GM19372 (cell line): ENCODE data around the gene A1BG.
"Not testable (repeated sequence)": the region's sequence is repeated elsewhere in the genome, so short reads cannot be mapped to it uniquely, and the experiment has no call there.

ENCODE experiments used
- ATAC-seq: cut with Tn5 transposase; IDR thresholded peaks from one replicate; pipeline ENCODE4 v1.9.1; 2021; ENCODE audit warnings: mild to moderate bottlenecking, low read depth, moderate library complexity; ENCODE audit not compliant: unreplicated experiment

Gene A1BG

GRCh38 chr19:58386576-58387337 lies 33.5 kb upstream of the A1BG start, which contains the start of gene RPS5:
Gene RPS5, plus strand, starts transcription at chr19:58387269. Its CDS starts 869 bp downstream, at chr19:58388138.
- peak; percentile 81 for ATAC-seq

- no peak for ATAC-seq
Measured at GRCh38 chr19:58385891-58386575, 32.7 kb upstream of the A1BG start.

GRCh38 chr19:58385313-58385890 lies 32.1 kb upstream of the A1BG start:
- no peak for ATAC-seq

GRCh38 chr19:58382997-58383603 lies 29.8 kb upstream of the A1BG start:
- ATAC-seq: no peak

GRCh38 chr19:58381460-58382212 lies 28.3 kb upstream of the A1BG start:
- ATAC-seq: no peak

- peak; percentile 86 for ATAC-seq
Measured at GRCh38 chr19:58380662-58381459, 27.6 kb upstream of the A1BG start, which contains the start of gene ZNF837. Gene ZNF837, minus strand, starts transcription at chr19:58381030. Its CDS starts 11,698 bp downstream, at chr19:58369332.

- ATAC-seq: no peak
Measured at GRCh38 chr19:58380037-58380661, 26.9 kb upstream of the A1BG start.

GRCh38 chr19:58379246-58379645 lies 26.0 kb upstream of the A1BG start:
- ATAC-seq: no peak

- not testable (repeated sequence) for ATAC-seq
Measured at GRCh38 chr19:58376724-58377123, 23.4 kb upstream of the A1BG start.

- ATAC-seq: no peak
Measured at GRCh38 chr19:58374200-58374599, 20.9 kb upstream of the A1BG start.

GRCh38 chr19:58372311-58373133 lies 19.2 kb upstream of the A1BG start:
- no peak for ATAC-seq

- no peak for ATAC-seq
Measured at GRCh38 chr19:58368561-58369360, 15.5 kb upstream of the A1BG start.

- ATAC-seq: no peak
Measured at GRCh38 chr19:58367698-58368454, 14.6 kb upstream of the A1BG start.

- no peak for ATAC-seq
Measured at GRCh38 chr19:58366585-58367430, 13.5 kb upstream of the A1BG start.

- no peak for ATAC-seq
Measured at GRCh38 chr19:58364146-58364545, 10.9 kb upstream of the A1BG start.
